Calu3 (cell line): ENCODE data around the gene MYO9B. TPM values are rescaled to one million over a fixed set of nuclear protein-coding genes. Genes with fewer than 3 reads are reported as not detected.

Experiments used
- BruUV-seq: library from RNA; stranded (reverse); fragments of 400-500 nt; replicated peaks from 2 replicates; lab custom pipeline; 2021; lab: Mats Ljungman, UMichigan
- CTCF ChIA-PET: fragments of 300-600 bp; sonication (Branson Sonifier 250); formaldehyde crosslinking; loops from one replicate; lab custom pipeline; 2022; ENCODE audit warnings: antibody characterized with exemption; lab: Charles Lee
- DNase-seq: peaks from one replicate; pipeline ENCODE4 v3.0.0; 2022
- H3K27ac Mint-ChIP-seq: one replicate; pipeline ENCODE4 v1.8.0; 2022; ENCODE audit warnings: mixed read lengths; ENCODE audit not compliant: unreplicated experiment
- H3K27me3 Mint-ChIP-seq: one replicate; pipeline ENCODE4 v1.8.0; 2022; ENCODE audit warnings: mixed read lengths; ENCODE audit not compliant: unreplicated experiment
- H3K36me3 Mint-ChIP-seq: one replicate; pipeline ENCODE4 v1.8.0; 2022; ENCODE audit warnings: mild to moderate bottlenecking, moderate library complexity, mixed read lengths; ENCODE audit not compliant: insufficient read depth, unreplicated experiment
- H3K4me1 Mint-ChIP-seq: one replicate; pipeline ENCODE4 v1.8.0; 2022; ENCODE audit warnings: mild to moderate bottlenecking, low read depth, mixed read lengths; ENCODE audit not compliant: unreplicated experiment
- H3K4me3 Mint-ChIP-seq: one replicate; pipeline ENCODE4 v1.8.0; 2022; ENCODE audit warnings: mild to moderate bottlenecking, low read depth, moderate library complexity, mixed read lengths; ENCODE audit not compliant: unreplicated experiment
- H3K9me3 Mint-ChIP-seq: one replicate; pipeline ENCODE4 v1.8.0; 2022; ENCODE audit warnings: low read depth, mixed read lengths; ENCODE audit not compliant: unreplicated experiment
- CTCF ChIP-seq: fragments of 200-600 bp; IDR thresholded peaks from one replicate; pipeline ENCODE4 v1.8.0; 2022; ENCODE audit warnings: antibody characterized with exemption; ENCODE audit not compliant: unreplicated experiment
- intact Hi-C: fragments of 100-400 bp; cut with micrococcal nuclease; formaldehyde crosslinking; loops from one replicate; pipeline ENCODE4 v1.10.0; 2022; ENCODE audit not compliant: unreplicated experiment
- total RNA-seq: library from RNA; stranded (reverse); gene quantifications from 2 replicates; pipeline ENCODE4 v1.2.3, GENCODE V29; 2022

MYO9B gene
- total RNA-seq, 1 experiment from 2014 or later: 38.4 TPM

GRCh38 chr19:17109300-17109699 lies 33.7 kb downstream of the MYO9B start:
- no peak for DNase-seq
- no peak for TF ChIP-seq CTCF
- Mint-ChIP-seq H3K36me3 (peaks cover 12% of the 10 kb centered on the region), H3K4me1 (peaks cover 10% of the 10 kb centered on the region), H3K27me3 (no peaks in the 10 kb centered on the region), H3K27ac (no peak overlapping the region), H3K9me3 (no peaks in the 10 kb centered on the region), H3K4me3 (no peak overlapping the region)
- intact Hi-C loops: no loop called here
- no TSS peak for BruUV-seq
- CTCF ChIA-PET: no interaction called here

GRCh38 chr19:17109962-17110598 lies 34.5 kb downstream of the MYO9B start:
- H3K9me3 Mint-ChIP-seq: no peaks in the 10 kb centered on the region
- CTCF ChIA-PET: interaction anchor here (0.5 kb wide), 1 partner anchor 320 kb away, joined by 3 read pairs; no protein-coding TSS in a partner anchor
- no peaks in the 10 kb centered on the region for H3K27me3 Mint-ChIP-seq
- no peak for TF ChIP-seq CTCF
- peaks cover 7% of the 10 kb centered on the region for H3K36me3 Mint-ChIP-seq
- no TSS peak for BruUV-seq
- H3K4me1 Mint-ChIP-seq: peaks cover 10% of the 10 kb centered on the region
- intact Hi-C loops: no loop called here
- no peak overlapping the region for H3K4me3 Mint-ChIP-seq
- DNase-seq: no peak
- no peak overlapping the region for H3K27ac Mint-ChIP-seq

DNA sequence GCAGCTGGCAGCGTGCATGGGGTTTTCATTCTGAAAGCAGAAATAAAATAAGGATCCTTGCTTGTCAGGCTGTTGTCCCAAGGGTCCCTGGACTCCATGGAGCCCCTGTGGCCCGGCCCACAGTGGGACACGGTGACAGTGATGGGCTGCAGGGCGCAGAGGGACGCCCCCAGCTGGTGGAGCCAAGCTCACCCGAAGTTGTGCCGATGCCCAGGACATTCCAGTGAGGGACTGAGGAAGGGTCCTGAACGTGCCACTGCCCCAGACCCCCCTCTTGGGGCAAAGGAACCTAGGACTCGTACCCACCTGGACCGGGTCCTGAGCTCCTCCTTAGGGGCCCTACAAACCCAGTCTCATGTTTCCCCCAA lies 35.0 kb downstream of the MYO9B start:
- CTCF ChIA-PET: interaction anchor here (0.5 kb wide), 1 partner anchor 320 kb away, joined by 3 read pairs; no protein-coding TSS in a partner anchor
- H3K4me3 Mint-ChIP-seq: no peak overlapping the region
- BruUV-seq: no TSS peak

GRCh38 chr19:17111766-17112165 lies 36.2 kb downstream of the MYO9B start:
- H3K4me3 Mint-ChIP-seq: no peak overlapping the region
- CTCF ChIA-PET: no interaction called here
- H3K4me1 Mint-ChIP-seq: peaks cover 10% of the 10 kb centered on the region
- peaks cover 6% of the 10 kb centered on the region for H3K36me3 Mint-ChIP-seq
- BruUV-seq: no TSS peak
- no peak for TF ChIP-seq CTCF
- DNase-seq: no peak
- intact Hi-C loops: no loop called here
- H3K27ac Mint-ChIP-seq: no peak overlapping the region
- H3K27me3 Mint-ChIP-seq: no peaks in the 10 kb centered on the region
- no peaks in the 10 kb centered on the region for H3K9me3 Mint-ChIP-seq

More for the DNA sequence above, 35.0 kb downstream of the MYO9B start:
- intact Hi-C loops: no loop called here
- Mint-ChIP-seq H3K36me3 (peaks cover 6% of the 10 kb centered on the region), H3K9me3 (no peaks in the 10 kb centered on the region), H3K27ac (no peak overlapping the region), H3K27me3 (no peaks in the 10 kb centered on the region), H3K4me1 (peaks cover 10% of the 10 kb centered on the region)
- TF ChIP-seq CTCF: no peak
- DNase-seq: no peak
